OCI-LY7 (cell line): Measurements from ENCODE around the gene SNX32. TPM values are rescaled to one million over a fixed set of nuclear protein-coding genes. Genes with fewer than 3 reads are reported as not detected.

Source experiments
- BruUV-seq: library from RNA; stranded (reverse); fragments of 400-500 nt; replicated peaks from 2 replicates; lab custom pipeline; 2021; lab: Mats Ljungman, UMichigan
- CTCF ChIA-PET: fragments of 300-600 bp; sonication (Branson Sonifier 250); formaldehyde crosslinking; loops from one replicate; lab custom pipeline; 2022; ENCODE audit warnings: antibody characterized with exemption; ENCODE audit not compliant: unreplicated experiment; lab: Charles Lee
- POLR2A ChIA-PET: fragments of 300-600 bp; sonication (Branson Sonifier 250); formaldehyde crosslinking; loops from one replicate; lab custom pipeline; 2022; ENCODE audit warnings: antibody characterized with exemption; lab: Charles Lee
- DNase-seq: peaks from one replicate; pipeline ENCODE4 v3.0.0-alpha.2; 2015; ENCODE audit warnings: low spot score
- H2AFZ ChIP-seq: fragments of 200-600 bp; sonication (generic), shearing (Covaris generic); 2 replicates; pipeline ENCODE4 v1.6.1; 2014; ENCODE audit warnings: mild to moderate bottlenecking, antibody characterized with exemption, low read length, moderate library complexity
- H3K27ac ChIP-seq: fragments of 200-600 bp; sonication (generic); 2 replicates; pipeline ENCODE4 v1.5.1; 2014; ENCODE audit warnings: mixed run types, low read depth, mild to moderate bottlenecking, moderate library complexity, low read length, inconsistent platforms; ENCODE audit not compliant: poor library complexity, severe bottlenecking
- H3K36me3 ChIP-seq: fragments of 200-600 bp; sonication (generic); 2 replicates; pipeline ENCODE4 v1.6.1; 2014; ENCODE audit warnings: mild to moderate bottlenecking, antibody characterized with exemption, low read length, moderate library complexity, mixed read lengths; ENCODE audit not compliant: insufficient read depth
- H3K4me1 ChIP-seq: fragments of 200-600 bp; sonication (generic); 2 replicates; pipeline ENCODE4 v1.5.1; 2014; ENCODE audit warnings: mild to moderate bottlenecking, low read length; ENCODE audit not compliant: insufficient read depth, poor library complexity, severe bottlenecking
- H3K4me2 ChIP-seq: fragments of 200-600 bp; sonication (generic); 2 replicates; pipeline ENCODE4 v1.6.1; 2014; ENCODE audit warnings: mild to moderate bottlenecking, low read length
- H3K4me3 ChIP-seq: fragments of 200-600 bp; sonication (generic); 2 replicates; pipeline ENCODE4 v1.5.1; 2014; ENCODE audit warnings: mild to moderate bottlenecking, low read depth, low read length; ENCODE audit not compliant: poor library complexity, severe bottlenecking
- H3K79me2 ChIP-seq: fragments of 200-600 bp; sonication (generic); 2 replicates; pipeline ENCODE4 v1.6.1; 2016; ENCODE audit warnings: low read depth, mild to moderate bottlenecking, low read length, moderate library complexity, mixed read lengths; ENCODE audit not compliant: insufficient read depth
- H3K9me2 ChIP-seq: fragments of 200-600 bp; sonication (generic); 2 replicates; pipeline ENCODE4 v1.6.1; 2016; ENCODE audit warnings: mild to moderate bottlenecking, low read length, mixed read lengths; ENCODE audit not compliant: insufficient read depth
- H3K9me3 ChIP-seq: fragments of 200-600 bp; sonication (generic); 2 replicates; pipeline ENCODE4 v1.6.1; 2014; ENCODE audit warnings: mild to moderate bottlenecking, mixed run types, low read length, mixed read lengths
- H4K20me1 ChIP-seq: fragments of 200-600 bp; sonication (generic); 2 replicates; pipeline ENCODE4 v1.6.1; 2014; ENCODE audit warnings: mild to moderate bottlenecking, antibody characterized with exemption, low read length, moderate library complexity, mixed read lengths; ENCODE audit not compliant: insufficient read depth
- EZH2phosphoT487 ChIP-seq: fragments of 200-600 bp; sonication (generic); IDR thresholded peaks from 2 replicates; pipeline ENCODE4 v1.6.1; 2018; ENCODE audit warnings: low read depth, borderline replicate concordance, mild to moderate bottlenecking, mixed run types, antibody characterized with exemption, low read length, moderate library complexity, mixed read lengths
- intact Hi-C: fragments of 100-400 bp; cut with micrococcal nuclease; formaldehyde crosslinking; loops from one replicate; pipeline ENCODE4 v1.10.0; 2022; ENCODE audit not compliant: unreplicated experiment
- total RNA-seq, 2 experiments: library from RNA; depleted of rRNA in 1 of 2; stranded (reverse); fragments of >200 nt in 1 of 2; shearing (Covaris generic) in 1 of 2; gene quantifications; 2 replicates each; pipeline ENCODE4 v1.2.3, GENCODE V29; 2014 to 2022
- TF ChIP-seq, protein P1 (sequence below): fragments of 200-600 bp; sonication (generic); conservative IDR thresholded peaks from 2 replicates; pipeline ENCODE4 v1.5.1; 2014; ENCODE audit warnings: mild to moderate bottlenecking, antibody characterized with exemption, low read length, moderate library complexity, mixed read lengths

SNX32 gene
- total RNA-seq, 2 experiments from 2014 or later = not detected

DNA sequence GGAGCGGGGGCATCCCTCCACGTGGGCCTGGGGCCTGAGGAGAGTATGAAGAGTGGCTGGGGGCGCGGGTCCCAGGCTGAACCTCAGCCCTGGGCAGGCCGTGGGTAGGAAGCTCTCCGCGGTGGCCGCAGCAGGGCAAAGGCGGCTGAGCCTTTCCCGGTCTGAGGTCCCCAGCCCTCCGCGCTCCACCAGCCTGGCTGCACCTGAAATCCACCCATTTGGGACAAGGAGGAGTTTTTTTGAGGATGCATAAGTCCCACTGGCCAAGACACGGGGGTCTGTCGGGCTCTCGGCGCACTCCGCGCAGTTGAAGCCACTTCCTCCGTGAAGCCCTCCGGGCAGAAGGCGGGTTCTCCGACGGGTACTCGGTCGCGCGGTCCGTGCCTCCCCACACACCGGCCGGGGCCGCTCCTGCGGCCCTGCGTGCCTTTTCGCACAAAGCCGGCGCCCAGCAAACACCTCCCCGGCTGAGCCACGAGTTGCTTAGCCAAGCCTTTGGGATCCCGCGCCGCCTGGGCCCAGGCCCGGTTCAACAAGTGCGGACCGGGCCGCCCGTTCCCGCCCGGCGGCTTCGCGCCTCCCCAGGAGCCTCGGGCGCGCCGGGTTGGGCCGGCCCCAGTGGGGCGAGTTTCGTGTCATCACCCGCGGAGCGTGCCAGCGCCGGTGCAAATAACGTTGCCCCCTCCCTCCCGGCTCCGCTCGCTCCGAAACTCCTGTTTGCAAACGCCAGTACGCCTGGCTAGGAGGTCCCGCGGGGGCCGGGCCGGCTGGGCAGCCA is 47.6 kb upstream of the SNX32 start:
- no peak for DNase-seq
- intact Hi-C loops = no loop called here

DNA sequence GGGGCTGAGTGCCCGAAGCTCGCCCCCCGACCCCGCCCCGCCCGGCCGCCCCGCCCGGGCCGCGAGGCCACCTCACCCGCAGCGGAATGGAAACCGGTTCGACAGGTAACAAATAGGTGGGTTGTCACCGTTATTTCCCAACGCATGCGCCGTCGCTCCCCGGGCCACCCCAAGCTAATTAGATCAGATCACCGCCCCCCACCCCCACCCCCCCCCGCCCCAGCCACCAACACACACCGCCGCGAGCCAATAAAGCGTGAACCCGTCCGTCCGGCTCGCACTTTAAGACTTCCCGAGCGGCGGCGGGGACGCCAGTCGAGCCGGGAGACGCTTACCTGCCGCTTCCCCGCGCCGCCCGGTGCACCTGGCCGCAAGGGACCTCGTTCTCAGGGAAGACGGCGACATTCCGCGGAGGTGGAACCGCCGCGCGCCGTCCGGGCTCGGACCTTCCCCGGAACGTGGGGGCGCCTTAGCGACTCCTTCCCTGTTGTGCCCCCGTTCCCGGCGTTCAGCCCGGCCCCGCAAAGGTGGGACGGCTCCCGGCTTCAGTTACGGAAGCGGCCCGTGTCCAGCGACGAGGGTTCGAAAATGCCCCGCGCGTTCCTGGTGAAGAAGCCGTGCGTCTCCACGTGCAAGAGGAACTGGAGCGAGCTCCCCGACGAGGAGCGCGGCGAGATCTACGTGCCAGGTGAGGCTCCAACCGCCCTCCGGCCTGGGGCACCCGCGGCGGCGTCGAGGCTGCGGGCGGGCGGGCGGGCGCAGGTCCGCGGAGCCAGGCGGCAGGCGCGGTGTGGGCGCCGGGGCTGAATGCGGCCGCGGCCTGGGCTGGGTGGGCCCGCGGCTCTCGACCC is 46.8 kb upstream of the SNX32 start, which contains the start of gene OVOL1:
TSS of gene OVOL1 (plus strand) at position 278 of the 851 bp plus-strand sequence. CDS start at position 589, 311 bp downstream.
- no peak for DNase-seq
- no peak; the same call in 1 of the 2 replicates for TF ChIP-seq EZH2phosphoT487
- TF ChIP-seq, protein P1, sequence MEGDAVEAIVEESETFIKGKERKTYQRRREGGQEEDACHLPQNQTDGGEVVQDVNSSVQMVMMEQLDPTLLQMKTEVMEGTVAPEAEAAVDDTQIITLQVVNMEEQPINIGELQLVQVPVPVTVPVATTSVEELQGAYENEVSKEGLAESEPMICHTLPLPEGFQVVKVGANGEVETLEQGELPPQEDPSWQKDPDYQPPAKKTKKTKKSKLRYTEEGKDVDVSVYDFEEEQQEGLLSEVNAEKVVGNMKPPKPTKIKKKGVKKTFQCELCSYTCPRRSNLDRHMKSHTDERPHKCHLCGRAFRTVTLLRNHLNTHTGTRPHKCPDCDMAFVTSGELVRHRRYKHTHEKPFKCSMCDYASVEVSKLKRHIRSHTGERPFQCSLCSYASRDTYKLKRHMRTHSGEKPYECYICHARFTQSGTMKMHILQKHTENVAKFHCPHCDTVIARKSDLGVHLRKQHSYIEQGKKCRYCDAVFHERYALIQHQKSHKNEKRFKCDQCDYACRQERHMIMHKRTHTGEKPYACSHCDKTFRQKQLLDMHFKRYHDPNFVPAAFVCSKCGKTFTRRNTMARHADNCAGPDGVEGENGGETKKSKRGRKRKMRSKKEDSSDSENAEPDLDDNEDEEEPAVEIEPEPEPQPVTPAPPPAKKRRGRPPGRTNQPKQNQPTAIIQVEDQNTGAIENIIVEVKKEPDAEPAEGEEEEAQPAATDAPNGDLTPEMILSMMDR = no peak
- Histone ChIP-seq H2AFZ (peak within 1 kb of the TSS; percentile 21; the same call in 1 of the 2 replicates), H3K9me3 (no peaks in the 10 kb centered on the region), H3K4me2 (peak within 1 kb of the TSS; percentile 60), H4K20me1 (no peaks in the 10 kb centered on the region), H3K36me3 (no peaks in the 10 kb centered on the region), H3K4me3 (peak within 1 kb of the TSS; percentile 41), H3K4me1 (peaks cover 32% of the 10 kb centered on the region), H3K9me2 (no peaks in the 10 kb centered on the region), H3K79me2 (no peaks in the 10 kb centered on the region), H3K27ac (no peak within 1 kb of the TSS)
- intact Hi-C loops = no loop called here
- POLR2A ChIA-PET = no interaction called here
- BruUV-seq = no TSS peak
- CTCF ChIA-PET = no interaction called here

More for the DNA sequence above, 47.6 kb upstream of the SNX32 start:
- H3K79me2 ChIP-seq = no peaks in the 10 kb centered on the region
- peaks cover 24% of the 10 kb centered on the region for H3K4me1 ChIP-seq
- no peaks in the 10 kb centered on the region for H3K9me2 ChIP-seq
- TF ChIP-seq, protein P1 = no peak
- TF ChIP-seq EZH2phosphoT487 = 0 out of 2 replicates have a peak, but pooled peaks have one; percentile 54
- H3K4me2 ChIP-seq = no peak overlapping the region
- H3K4me3 ChIP-seq = no peak overlapping the region
- no peak overlapping the region for H3K27ac ChIP-seq
- ChIA-PET POLR2A (no interaction called here), CTCF (no interaction called here)
- no peak overlapping the region for H2AFZ ChIP-seq
- no peaks in the 10 kb centered on the region for H4K20me1 ChIP-seq
- no TSS peak for BruUV-seq
- no peaks in the 10 kb centered on the region for H3K36me3 ChIP-seq
- H3K9me3 ChIP-seq = no peaks in the 10 kb centered on the region
